IMR-90 (cell line): ENCODE data around the gene SLC38A3. TPM values are rescaled to one million over a fixed set of nuclear protein-coding genes. Genes with fewer than 3 reads are reported as not detected.

ENCODE experiments used
- ATAC-seq: fragments of 200-7000 bp; cut with Tn5 transposase; 2 replicates; pipeline ENCODE4 v1.9.1; 2020; ENCODE audit warnings: low read depth, mild to moderate bottlenecking, moderate library complexity
- BruUV-seq: library from RNA; stranded (reverse); fragments of 400-500 nt; replicated peaks from 2 replicates; lab custom pipeline; 2021; lab: Mats Ljungman, UMichigan
- CTCF ChIA-PET: fragments of 300-600 bp; formaldehyde crosslinking; extraction: SDS; loops from one replicate; lab custom pipeline; 2021; ENCODE audit warnings: antibody characterized with exemption; lab: Yijun Ruan, JAX
- POLR2A ChIA-PET: fragments of 300-600 bp; sonication (Branson Sonifier 250); formaldehyde crosslinking; loops from one replicate; lab custom pipeline; 2022; ENCODE audit warnings: antibody characterized with exemption; ENCODE audit not compliant: unreplicated experiment; lab: Charles Lee
- DNase-seq: peaks from one replicate; pipeline ENCODE4 v3.0.0; 2013
- H2AFZ ChIP-seq: replicated peaks from 2 replicates; pipeline ENCODE3; 2013; ENCODE audit warnings: low read length, mild to moderate bottlenecking; ENCODE audit not compliant: poor library complexity
- H2AK5ac ChIP-seq: 2 replicates; pipeline ENCODE4 v1.6.1; 2013; ENCODE audit warnings: low read depth, low read length, inconsistent platforms
- H2AK9ac ChIP-seq: replicated peaks from 2 replicates; pipeline ENCODE3; 2013; ENCODE audit warnings: mild to moderate bottlenecking, low read depth, low read length, moderate library complexity; ENCODE audit not compliant: poor library complexity
- H2BK120ac ChIP-seq: 2 replicates; pipeline ENCODE4 v1.6.1; 2013; ENCODE audit warnings: low read depth, low read length, inconsistent platforms
- H2BK15ac ChIP-seq: 3 replicates; pipeline ENCODE4 v1.6.1; 2013; ENCODE audit warnings: low read depth, low read length, inconsistent platforms
- H2BK20ac ChIP-seq: 2 replicates; pipeline ENCODE4 v1.6.1; 2013; ENCODE audit warnings: low read depth, mild to moderate bottlenecking, inconsistent platforms, low read length, moderate library complexity
- H2BK5ac ChIP-seq: 2 replicates; pipeline ENCODE4 v1.6.1; 2013; ENCODE audit warnings: mild to moderate bottlenecking, low read depth, low read length, inconsistent platforms; ENCODE audit not compliant: poor library complexity, severe bottlenecking
- H3K14ac ChIP-seq: replicated peaks from 2 replicates; pipeline ENCODE4 v1.6.1; 2013; ENCODE audit warnings: low read depth, low read length, inconsistent platforms
- H3K18ac ChIP-seq: 2 replicates; pipeline ENCODE4 v1.6.1; 2013; ENCODE audit warnings: low read depth, low read length, control low read depth
- H3K23ac ChIP-seq: 2 replicates; pipeline ENCODE4 v1.6.1; 2013; ENCODE audit warnings: low read depth, low read length, inconsistent platforms
- H3K27ac ChIP-seq: 2 replicates; pipeline ENCODE4 v1.5.1; 2013; ENCODE audit warnings: mild to moderate bottlenecking, control low read depth, low read length; ENCODE audit not compliant: insufficient read depth
- H3K27me3 ChIP-seq: 2 replicates; pipeline ENCODE4 v1.6.1; 2013; ENCODE audit warnings: low read length; ENCODE audit not compliant: control insufficient read depth, insufficient read depth
- H3K36me3 ChIP-seq: 2 replicates; pipeline ENCODE4 v1.6.1; 2013; ENCODE audit warnings: low read length, mixed read lengths; ENCODE audit not compliant: control insufficient read depth, insufficient read depth
- H3K4ac ChIP-seq: 2 replicates; pipeline ENCODE4 v1.6.1; 2013; ENCODE audit warnings: low read depth, low read length, inconsistent platforms
- H3K4me1 ChIP-seq: 2 replicates; pipeline ENCODE4 v1.6.1; 2013; ENCODE audit warnings: low read length, mixed read lengths; ENCODE audit not compliant: control insufficient read depth, insufficient read depth
- H3K4me2 ChIP-seq: 2 replicates; pipeline ENCODE4 v1.6.1; 2013; ENCODE audit warnings: low read depth, mild to moderate bottlenecking, control low read depth, low read length, moderate library complexity
- H3K4me3 ChIP-seq: 2 replicates; pipeline ENCODE4 v1.5.1; 2013; ENCODE audit warnings: low read depth, mild to moderate bottlenecking, control low read depth, low read length, moderate library complexity; ENCODE audit not compliant: insufficient read depth
- H3K56ac ChIP-seq: 2 replicates; pipeline ENCODE4 v1.6.1; 2013; ENCODE audit warnings: low read length, inconsistent platforms; ENCODE audit not compliant: insufficient read depth; ENCODE audit errors: extremely low read depth
- H3K79me1 ChIP-seq, 2 experiments: 2 replicates each; pipeline ENCODE4 v1.6.1; 2013; ENCODE audit warnings: low read length in 2 of 2, inconsistent platforms in 1 of 2, low read depth in 1 of 2
- H3K9ac ChIP-seq: 2 replicates; pipeline ENCODE4 v1.6.1; 2013; ENCODE audit warnings: low read depth, low read length, control low read depth
- H3K9me1 ChIP-seq: 2 replicates; pipeline ENCODE4 v1.6.1; 2013; ENCODE audit warnings: low read length, inconsistent platforms; ENCODE audit not compliant: insufficient read depth
- H3K9me3 ChIP-seq: 2 replicates; pipeline ENCODE4 v1.6.1; 2013; ENCODE audit warnings: low read length; ENCODE audit not compliant: control insufficient read depth, insufficient read depth
- H4K20me1 ChIP-seq: 2 replicates; pipeline ENCODE4 v1.6.1; 2013; ENCODE audit warnings: low read length, inconsistent platforms; ENCODE audit not compliant: insufficient read depth
- H4K5ac ChIP-seq: 2 replicates; pipeline ENCODE4 v1.6.1; 2013; ENCODE audit warnings: mild to moderate bottlenecking, low read depth, low read length, control low read depth
- H4K8ac ChIP-seq, 2 experiments: 2 replicates each; pipeline ENCODE4 v1.6.1; 2013; ENCODE audit warnings: low read depth in 2 of 2, low read length in 2 of 2, control low read depth in 1 of 2, inconsistent platforms in 1 of 2
- H4K91ac ChIP-seq: 2 replicates; pipeline ENCODE4 v1.6.1; 2013; ENCODE audit warnings: low read depth, low read length, inconsistent platforms; ENCODE audit not compliant: insufficient read depth
- MAFK ChIP-seq: IDR thresholded peaks from 2 replicates; pipeline ENCODE4 v1.6.1; 2012; ENCODE audit warnings: low read depth, low read length, improper control_type of control experiment
- MXI1 ChIP-seq: IDR thresholded peaks from 2 replicates; pipeline ENCODE4 v1.6.1; 2012; ENCODE audit warnings: low read depth, mild to moderate bottlenecking, low read length, moderate library complexity, borderline replicate concordance
- RAD21 ChIP-seq: IDR thresholded peaks from 2 replicates; pipeline ENCODE4 v1.6.1; 2012; ENCODE audit warnings: low read length, improper control_type of control experiment
- USF2 ChIP-seq: fragments of 150-350 bp; IDR thresholded peaks from 2 replicates; pipeline ENCODE4 v1.6.1; 2017; ENCODE audit warnings: mild to moderate bottlenecking, antibody characterized with exemption, low read length, low read depth
- WGBS, 2 experiments: methylation state at CpG; one replicate each; pipeline versions ENCODE4 v1.1.5 to v1.1.7; 2013; ENCODE audit warnings: missing lambda C conversion rate in 2 of 2; ENCODE audit not compliant: insufficient read length in 1 of 2; ENCODE audit errors: extremely low coverage in 2 of 2; 5-methylcytosine and 5-hydroxymethylcytosine counted together
- dilution Hi-C: fragments of 300-500 bp; cut with HindIII; formaldehyde crosslinking; loops from one replicate; pipeline ENCODE4 v1.14.3; 2018; ENCODE audit warnings: low sequenced_read_pairs; ENCODE audit not compliant: unreplicated experiment
- in situ Hi-C: fragments of 300-500 bp; cut with MboI; formaldehyde crosslinking; loops from 3 replicates; pipeline ENCODE4 v1.14.3; 2019; ENCODE audit warnings: low sequenced_read_pairs, inconsistent platforms, mixed read lengths
- intact Hi-C: fragments of 100-400 bp; cut with micrococcal nuclease; formaldehyde crosslinking; loops from 2 replicates; pipeline ENCODE4 v1.10.0; 2022
- polyA plus RNA-seq, 3 experiments: library from polyadenylated mRNA; depleted of rRNA; stranded (reverse); fragments of >200 nt; gene quantifications; 2 replicates each; pipeline ENCODE4 v1.2.3, GENCODE V29; 2012; ENCODE audit warnings: low replicate concordance in 1 of 3
- total RNA-seq: library from RNA; depleted of rRNA; stranded (reverse); fragments of >200 nt; gene quantifications from 2 replicates; pipeline ENCODE4 v1.2.3, GENCODE V29; 2012

SLC38A3 gene
- total and polyA plus RNA-seq, 2 of the 4 experiments (the other 2 are of a cell fraction) = 0.12 to 0.36 TPM

GRCh38 chr3:50167069-50167840 is 37.8 kb upstream of the SLC38A3 start:
- BruUV-seq = no TSS peak
- DNase-seq = peak; percentile 36
- peak overlapping the region; percentile 74; the same call in 1 of the 2 replicates for H3K23ac ChIP-seq
- H3K56ac ChIP-seq = 0 out of 2 replicates have a peak overlapping the region, but pooled peaks have one; percentile 16
- H2BK15ac ChIP-seq = peak overlapping the region; percentile 9; the same call in 1 of the 3 replicates
- peak overlapping the region; percentile 86 for H2AK9ac ChIP-seq
- H2AK5ac ChIP-seq = peak overlapping the region; percentile 83
- ChIA-PET POLR2A (no interaction called here), CTCF (no interaction called here)
- peak overlapping the region; percentile 33 for H4K5ac ChIP-seq
- 44% methylated on average over 8 of the region's 16 CpGs; no CpG with 5 or more reads in 1 of the 2 experiments for WGBS, 2 experiments
- H3K14ac ChIP-seq = peak overlapping the region; percentile 83
- H3K18ac ChIP-seq = peak overlapping the region; percentile 44; the same call in 1 of the 2 replicates
- peaks cover 4% of the 10 kb centered on the region; the same call in 1 of the 2 replicates for H4K20me1 ChIP-seq
- H3K4me3 ChIP-seq = no peak overlapping the region
- H3K27me3 ChIP-seq = no peaks in the 10 kb centered on the region
- peaks cover 64% of the 10 kb centered on the region for H3K4me1 ChIP-seq
- peaks cover 15 to 92% of the 10 kb centered on the region in 2 experiments; a peak in 3 of 4 replicates for H3K79me1 ChIP-seq
- H3K9ac ChIP-seq = no peak overlapping the region; the same call in 1 of the 2 replicates
- intact Hi-C loops (no loop called here), in situ Hi-C loops (no loop called here), dilution Hi-C loops (no loop called here)
- peak overlapping the region; percentile 64 for H2AFZ ChIP-seq
- H3K27ac ChIP-seq = peak overlapping the region; percentile 27
- peak overlapping the region; percentile 80 for H2BK20ac ChIP-seq
- peak overlapping the region; percentile 61 for H2BK5ac ChIP-seq
- H3K36me3 ChIP-seq = peaks cover under 1% of the 10 kb centered on the region; the same call in 1 of the 2 replicates
- H2BK120ac ChIP-seq = peak overlapping the region; percentile 83
- H3K4ac ChIP-seq = peak overlapping the region; percentile 94
- TF ChIP-seq RAD21 (no peak), MAFK (no peak), USF2 (no peak), MXI1 (no peak)
- no peak; the same call in 1 of the 2 replicates for ATAC-seq
- peak overlapping the region in 1 of 2 experiments; percentile 61; a peak in 2 of 4 replicates for H4K8ac ChIP-seq
- H3K4me2 ChIP-seq = peak overlapping the region; percentile 10; the same call in 1 of the 2 replicates
- H3K9me3 ChIP-seq = no peaks in the 10 kb centered on the region
- peak overlapping the region; percentile 78 for H4K91ac ChIP-seq
- H3K9me1 ChIP-seq = peaks cover 48% of the 10 kb centered on the region
